NT2/D1 (cell line): ENCODE results near the gene MBOAT1.
"Not testable (repeated sequence)": the region's sequence is repeated elsewhere in the genome, so short reads cannot be mapped to it uniquely, and the experiment has no call there.

Experiments used
- DNase-seq: peaks from one replicate; pipeline ENCODE4 v3.0.0-alpha.2; 2011; ENCODE audit warnings: low read depth, low spot score
- H3K27me3 ChIP-seq: 2 replicates; pipeline ENCODE4 v1.6.0; 2011; ENCODE audit warnings: mild to moderate bottlenecking; ENCODE audit not compliant: insufficient read length, insufficient read depth
- H3K36me3 ChIP-seq: 2 replicates; pipeline ENCODE4 v1.6.1; 2011; ENCODE audit warnings: mild to moderate bottlenecking, low read length, mixed read lengths; ENCODE audit not compliant: insufficient read depth, insufficient read length
- H3K4me1 ChIP-seq: 2 replicates; pipeline ENCODE4 v1.5.1; 2011; ENCODE audit not compliant: insufficient read depth, insufficient read length
- H3K4me3 ChIP-seq: 2 replicates; pipeline ENCODE4 v1.5.1; 2011; ENCODE audit warnings: low read depth; ENCODE audit not compliant: insufficient read length
- H3K9ac ChIP-seq: 2 replicates; pipeline ENCODE4 v1.6.0; 2011; ENCODE audit warnings: low read depth; ENCODE audit not compliant: insufficient read length
- H3K9me3 ChIP-seq: 2 replicates; pipeline ENCODE4 v1.5.1; 2011; ENCODE audit warnings: mild to moderate bottlenecking, low read length; ENCODE audit not compliant: insufficient read depth
- SUZ12 ChIP-seq: IDR thresholded peaks from 2 replicates; pipeline ENCODE4 v1.6.1; 2011; ENCODE audit not compliant: insufficient read length, insufficient read depth; ENCODE audit errors: extremely low read depth
- YY1 ChIP-seq: IDR thresholded peaks from 2 replicates; pipeline ENCODE4 v1.6.1; 2011; ENCODE audit not compliant: insufficient read length, insufficient read depth
- ZNF274 ChIP-seq: IDR thresholded peaks from 2 replicates; pipeline ENCODE4 v1.6.1; 2011; ENCODE audit warnings: mild to moderate bottlenecking, low read depth, low read length

MBOAT1 gene

DNA sequence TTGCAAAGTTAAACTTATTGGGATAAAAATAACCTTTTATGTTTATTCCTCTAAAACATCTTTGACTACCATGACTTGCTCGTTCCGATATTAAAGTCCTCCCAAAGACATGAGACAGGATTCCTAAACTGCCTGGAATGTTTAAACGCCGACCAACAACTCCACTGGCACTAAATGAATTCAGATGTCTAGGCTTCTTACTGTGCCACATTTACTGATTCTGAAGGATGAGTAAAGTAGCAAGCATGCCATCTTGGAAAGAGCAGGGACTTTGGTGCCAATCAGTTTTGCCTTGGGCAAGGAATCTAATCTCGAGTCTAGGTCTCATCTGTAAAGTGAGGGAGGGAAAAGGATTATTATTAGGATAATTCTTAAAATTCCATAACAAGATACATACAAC, 25.3 kb downstream of the MBOAT1 start:
- no peak for DNase-seq
- H3K27me3 ChIP-seq, result no peaks in the 10 kb centered on the region
- TF ChIP-seq ZNF274 (no peak), YY1 (no peak), SUZ12 (no peak)

DNA sequence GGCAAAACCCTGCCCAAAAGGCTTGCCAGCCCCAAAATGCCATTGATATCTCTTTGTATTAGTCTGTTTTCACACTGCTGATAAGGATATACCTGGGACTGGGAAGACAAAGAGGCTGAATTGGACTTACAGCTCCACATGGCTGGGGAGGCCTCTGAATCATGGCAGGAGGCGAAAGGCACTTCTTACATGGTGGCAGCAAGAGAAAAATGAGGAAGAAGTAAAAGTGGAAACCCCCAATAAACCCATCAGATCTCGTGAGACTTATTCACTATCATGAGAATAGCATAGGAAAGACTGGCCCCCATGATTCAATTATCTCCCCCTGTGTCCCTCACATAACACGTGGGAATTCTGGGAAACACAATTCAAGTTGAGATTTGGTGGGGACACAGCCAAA, 28.6 kb downstream of the MBOAT1 start:
- no peaks in the 10 kb centered on the region for H3K36me3 ChIP-seq
- no peaks in the 10 kb centered on the region for H3K27me3 ChIP-seq
- TF ChIP-seq ZNF274 (no peak), SUZ12 (no peak)
- peaks cover 8% of the 10 kb centered on the region; the same call in 1 of the 2 replicates for H3K9me3 ChIP-seq
- no peaks in the 10 kb centered on the region for H3K4me1 ChIP-seq
- no peak overlapping the region for H3K4me3 ChIP-seq
- no peak for DNase-seq
- no peak overlapping the region for H3K9ac ChIP-seq

More for the DNA sequence above, 25.3 kb downstream of the MBOAT1 start:
- Histone ChIP-seq H3K9me3 (peaks cover 8% of the 10 kb centered on the region; the same call in 1 of the 2 replicates), H3K4me1 (no peaks in the 10 kb centered on the region), H3K36me3 (no peaks in the 10 kb centered on the region), H3K9ac (no peak overlapping the region), H3K4me3 (no peak overlapping the region)

DNA sequence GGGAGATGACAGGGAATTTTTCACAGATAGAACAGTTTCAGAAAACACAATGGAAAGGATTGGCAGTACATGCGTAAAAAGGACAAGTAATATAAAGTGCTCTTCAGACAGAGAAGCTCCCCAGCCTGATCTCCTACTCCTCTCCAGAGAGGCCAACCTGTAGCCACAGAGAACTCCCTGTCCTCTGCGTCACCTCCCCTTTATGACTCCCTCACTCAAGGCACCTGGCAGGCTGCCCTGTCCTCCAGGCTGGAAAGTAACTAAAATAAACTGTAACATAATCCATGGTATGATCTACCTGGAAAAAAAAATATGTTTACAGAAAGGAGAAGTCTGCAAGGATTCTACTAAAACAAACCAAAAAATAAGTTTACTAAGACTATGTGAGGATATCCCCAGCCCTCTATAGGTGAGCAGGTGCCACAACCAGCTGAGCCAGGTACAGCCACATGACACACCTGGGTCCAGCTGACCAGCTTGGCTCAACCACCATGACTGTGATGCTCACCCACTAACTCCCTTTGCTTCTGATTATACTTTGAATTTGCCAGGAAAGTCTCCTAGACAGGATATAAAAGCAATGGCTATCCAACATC, 29.2 kb downstream of the MBOAT1 start:
- no peaks in the 10 kb centered on the region for H3K36me3 ChIP-seq
- no peaks in the 10 kb centered on the region for H3K4me1 ChIP-seq
- TF ChIP-seq YY1, result no peak
- TF ChIP-seq ZNF274, result no peak
- no peak overlapping the region for H3K4me3 ChIP-seq
- H3K9me3 ChIP-seq, result peaks cover 5% of the 10 kb centered on the region; the same call in 1 of the 2 replicates
- DNase-seq, result no peak
- H3K27me3 ChIP-seq, result no peaks in the 10 kb centered on the region
- H3K9ac ChIP-seq, result no peak overlapping the region

GRCh38 chr6:20182069-20182468, 30.2 kb downstream of the MBOAT1 start:
- H3K4me1 ChIP-seq, result no peaks in the 10 kb centered on the region
- no peaks in the 10 kb centered on the region for H3K27me3 ChIP-seq
- no peaks in the 10 kb centered on the region for H3K9me3 ChIP-seq
- no peaks in the 10 kb centered on the region for H3K36me3 ChIP-seq
- H3K9ac ChIP-seq, result no peak overlapping the region
- TF ChIP-seq SUZ12, result no peak
- TF ChIP-seq YY1, result no peak
- TF ChIP-seq ZNF274, result no peak
- H3K4me3 ChIP-seq, result no peak overlapping the region
- no peak for DNase-seq

GRCh38 chr6:20180935-20181334, 31.3 kb downstream of the MBOAT1 start:
- H3K27me3 ChIP-seq, result no peaks in the 10 kb centered on the region
- no peak overlapping the region for H3K4me3 ChIP-seq
- TF ChIP-seq YY1 (no peak), ZNF274 (no peak), SUZ12 (no peak)
- no peak for DNase-seq
- no peaks in the 10 kb centered on the region for H3K9me3 ChIP-seq
- no peaks in the 10 kb centered on the region for H3K4me1 ChIP-seq
- H3K36me3 ChIP-seq, result no peaks in the 10 kb centered on the region
- H3K9ac ChIP-seq, result no peak overlapping the region

DNA sequence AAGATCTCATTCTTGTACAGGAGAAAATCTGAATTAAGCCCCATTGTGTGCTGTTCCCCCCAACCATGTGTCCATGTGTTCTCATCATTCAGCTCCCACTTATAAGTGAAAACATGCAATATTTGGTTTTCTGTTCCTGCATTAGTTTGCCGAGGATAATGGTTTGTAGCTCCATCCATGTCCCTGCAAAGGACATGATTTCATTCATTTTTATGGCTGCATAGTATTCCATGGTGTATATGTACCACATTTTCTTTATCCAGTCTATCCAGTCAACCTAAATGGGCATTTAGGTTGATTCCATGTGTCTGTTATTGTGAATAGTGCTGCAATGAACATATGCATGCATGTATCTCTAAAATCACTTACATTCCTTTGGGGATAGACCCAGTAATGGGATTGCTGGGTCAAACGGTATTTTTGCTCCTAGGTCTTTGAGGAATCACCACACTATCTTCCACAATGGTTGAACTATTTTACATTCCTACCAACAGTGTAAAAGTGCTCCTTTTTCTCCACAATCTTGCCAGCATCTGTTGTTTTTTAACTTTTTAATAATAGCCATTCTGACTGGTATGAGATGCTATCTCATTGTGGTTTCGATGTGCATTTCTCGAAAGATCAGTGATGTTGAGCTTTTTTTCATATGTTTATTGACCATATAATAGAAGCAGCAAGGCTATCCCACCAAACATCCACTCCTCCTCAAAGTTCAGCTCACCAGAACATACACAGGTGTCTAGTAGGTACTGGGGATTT, 32.8 kb downstream of the MBOAT1 start:
- not testable (repeated sequence) for DNase-seq, H3K9me3 ChIP-seq, H3K4me1 ChIP-seq, H3K36me3 ChIP-seq, H3K27me3 ChIP-seq, H3K4me3 ChIP-seq, H3K9ac ChIP-seq

DNA sequence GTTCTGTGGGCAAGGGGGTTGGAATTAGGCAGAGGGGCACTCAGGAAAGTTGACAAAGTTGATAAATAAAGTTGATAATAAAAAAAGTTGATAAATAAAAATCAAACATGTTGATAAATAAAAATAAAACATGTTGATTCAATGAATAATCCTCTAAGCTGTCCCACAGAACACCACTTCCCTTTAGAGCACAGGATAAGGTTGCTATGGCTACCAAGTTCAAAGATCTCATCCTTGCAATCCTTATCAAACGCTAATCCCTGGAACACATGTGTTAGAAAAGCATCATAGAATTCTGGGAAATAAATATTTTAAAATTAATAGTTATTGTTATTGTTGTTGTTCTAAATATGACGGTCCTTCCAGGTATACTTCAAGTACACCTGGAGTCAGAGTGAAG, 33.9 kb downstream of the MBOAT1 start:
- TF ChIP-seq SUZ12 (no peak), ZNF274 (no peak), YY1 (no peak)
- Histone ChIP-seq H3K36me3 (no peaks in the 10 kb centered on the region), H3K4me1 (no peaks in the 10 kb centered on the region), H3K4me3 (no peak overlapping the region), H3K27me3 (no peaks in the 10 kb centered on the region), H3K9ac (no peak overlapping the region), H3K9me3 (no peaks in the 10 kb centered on the region)
- no peak for DNase-seq
